ENCODE data around the gene CD40.

CD40 gene

DNA sequence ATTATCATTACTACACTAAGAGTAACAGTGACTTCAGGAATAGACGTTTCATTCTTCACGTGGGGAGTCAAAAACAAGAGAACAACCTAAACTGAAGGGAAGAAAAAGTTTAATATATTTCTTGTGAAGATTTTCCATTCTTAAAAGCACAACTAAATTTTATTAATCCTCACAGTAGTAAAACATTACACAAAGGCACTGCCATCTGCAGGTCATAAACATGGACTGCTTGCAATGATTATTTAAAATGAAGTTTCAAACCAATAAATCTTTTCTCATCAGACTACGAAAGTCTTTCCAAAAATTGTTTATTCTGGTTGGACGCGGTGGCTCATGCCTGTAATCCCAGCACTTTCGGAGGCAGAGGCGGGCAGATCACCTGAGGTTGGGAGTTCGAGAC is 31.0 kb upstream of the CD40 start:
- TF ChIP-seq GATA2 (IDR thresholded peaks at IDR 0.05; ENCODE audit: low read depth, low read length) (no peak), GATA3 (IDR thresholded peaks at IDR 0.05; ENCODE audit: low read depth, low read length) (no peak)

DNA sequence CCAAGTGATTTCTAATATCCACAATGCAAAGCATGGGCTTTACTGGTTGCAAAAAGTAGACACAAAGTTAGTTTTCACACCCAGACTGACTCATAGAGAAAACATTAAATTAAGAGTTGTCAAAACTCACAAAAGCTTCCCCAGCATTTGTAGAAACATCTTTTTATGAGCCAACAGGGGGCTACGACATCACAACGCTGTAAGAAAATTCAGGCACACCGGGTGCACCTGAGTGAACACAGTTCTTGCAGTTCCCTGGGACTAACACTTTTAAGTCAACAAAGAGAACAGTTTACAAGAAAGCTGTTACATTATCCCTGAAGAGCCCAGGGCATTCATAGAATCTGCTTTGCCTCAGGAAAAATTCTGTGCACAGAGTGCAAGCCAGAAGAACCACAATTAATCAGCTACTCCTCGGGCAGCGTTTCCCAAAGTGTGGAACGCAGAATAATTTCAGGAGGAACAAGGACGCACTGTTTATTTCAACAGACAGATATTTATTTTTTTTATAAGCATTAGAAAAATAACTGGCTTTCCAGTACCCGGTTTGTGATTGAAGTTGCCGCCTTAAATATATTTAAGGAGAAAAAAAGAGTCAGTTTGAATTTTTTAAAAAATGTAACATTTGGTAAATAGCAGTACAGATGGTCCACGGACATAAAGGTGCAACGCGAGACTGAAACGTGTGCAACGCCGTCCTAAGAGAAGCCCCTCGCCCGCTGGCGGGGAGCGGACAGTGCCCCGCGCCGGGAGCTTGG is 29.5 kb upstream of the CD40 start:
- no peak for TF ChIP-seq GATA3 (IDR thresholded peaks at IDR 0.05; ENCODE audit: low read depth, low read length)
- no peak for TF ChIP-seq GATA2 (IDR thresholded peaks at IDR 0.05; ENCODE audit: low read depth, low read length)

DNA sequence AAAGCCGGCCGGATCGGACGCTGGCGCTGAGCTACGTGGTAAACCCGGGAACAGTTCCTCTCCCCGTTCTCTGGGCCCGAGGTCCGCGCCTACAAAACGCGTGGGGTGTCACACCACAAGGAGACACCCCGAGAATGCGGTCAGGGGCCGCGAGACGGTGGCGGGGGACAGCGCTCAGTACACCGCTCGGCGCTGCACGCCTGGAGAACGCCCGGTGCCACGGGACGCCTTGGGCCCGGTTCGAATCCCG is 29.0 kb upstream of the CD40 start:
- TF ChIP-seq GATA3 (IDR thresholded peaks at IDR 0.05; ENCODE audit: low read depth, low read length): no peak
- no peak for TF ChIP-seq GATA2 (IDR thresholded peaks at IDR 0.05; ENCODE audit: low read depth, low read length)

DNA sequence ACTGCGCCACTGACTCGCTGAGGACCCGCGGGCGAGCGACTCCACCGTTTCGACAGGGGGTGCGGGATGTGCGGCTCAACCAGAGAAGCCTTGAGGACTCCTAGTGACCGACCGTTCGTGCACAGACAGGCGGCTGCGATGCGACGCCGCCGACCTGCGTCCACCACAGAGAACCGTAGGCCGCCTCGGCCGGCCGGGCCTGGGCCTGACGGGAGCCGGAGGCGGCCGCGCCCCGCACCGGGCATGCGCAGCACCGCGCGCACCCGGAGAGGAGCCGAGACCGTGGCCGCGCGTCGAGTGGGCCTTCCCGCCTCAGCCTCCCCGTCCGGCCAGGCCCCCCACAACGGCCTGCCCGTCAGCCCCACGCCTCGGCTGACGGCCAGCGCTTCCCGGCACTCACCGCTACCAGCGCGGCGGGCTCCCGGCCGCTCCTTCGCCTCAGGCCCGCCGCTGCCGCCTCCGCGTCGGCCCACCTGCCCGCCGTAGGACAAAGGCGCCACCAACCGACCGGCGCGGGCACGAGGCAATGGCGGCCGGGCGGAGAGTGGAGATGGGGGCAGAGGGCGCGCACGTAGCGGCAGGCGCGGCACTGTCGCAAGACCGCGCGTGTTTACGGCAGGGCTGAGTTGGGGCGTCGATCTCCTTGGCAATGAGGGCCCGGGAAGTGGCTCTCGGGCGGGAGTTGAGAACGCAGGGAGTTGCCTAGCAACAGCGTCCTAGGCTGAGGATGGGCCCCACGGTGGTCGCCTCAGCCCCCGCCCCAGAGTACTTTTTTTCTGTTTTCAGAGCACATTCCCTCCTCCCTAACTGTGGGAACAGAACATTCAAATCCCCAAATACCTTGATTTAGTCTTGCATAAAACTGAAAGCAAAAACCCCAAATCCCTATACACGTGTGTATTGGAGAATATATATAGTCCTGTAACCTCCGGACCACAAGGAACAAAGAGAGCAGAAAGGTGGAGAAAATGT is 28.4 kb upstream of the CD40 start, which contains the start of gene NCOA5:
NCOA5 (minus strand) TSS at position 546 of the 972 bp plus-strand sequence. CDS start 10,538 bp downstream, outside the sequence.
- TF ChIP-seq GATA3 (IDR thresholded peaks at IDR 0.05; ENCODE audit: low read depth, low read length): no peak
- no peak for TF ChIP-seq GATA2 (IDR thresholded peaks at IDR 0.05; ENCODE audit: low read depth, low read length)

DNA sequence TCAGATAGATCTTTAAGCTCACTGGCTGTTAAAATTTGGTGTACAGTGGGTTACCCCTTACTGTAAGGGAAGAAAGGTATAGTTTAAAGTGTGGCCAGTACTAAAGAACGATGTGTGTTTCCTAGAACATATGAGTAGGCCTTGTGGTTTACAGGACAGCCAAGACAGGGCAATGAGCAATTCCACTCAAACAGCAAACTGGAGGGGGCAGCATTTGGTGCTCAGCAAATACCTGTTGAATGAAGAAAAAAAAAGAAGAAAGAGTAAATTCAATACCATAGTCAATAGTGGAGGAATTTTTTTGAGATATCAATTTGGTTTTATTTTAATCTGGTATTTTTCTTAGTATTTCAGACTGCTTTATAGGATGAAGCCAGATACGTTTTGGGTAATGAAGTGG is 24.6 kb upstream of the CD40 start:
- no peak for TF ChIP-seq GATA2 (IDR thresholded peaks at IDR 0.05; ENCODE audit: low read depth, low read length)
- no peak for TF ChIP-seq GATA3 (IDR thresholded peaks at IDR 0.05; ENCODE audit: low read depth, low read length)

DNA sequence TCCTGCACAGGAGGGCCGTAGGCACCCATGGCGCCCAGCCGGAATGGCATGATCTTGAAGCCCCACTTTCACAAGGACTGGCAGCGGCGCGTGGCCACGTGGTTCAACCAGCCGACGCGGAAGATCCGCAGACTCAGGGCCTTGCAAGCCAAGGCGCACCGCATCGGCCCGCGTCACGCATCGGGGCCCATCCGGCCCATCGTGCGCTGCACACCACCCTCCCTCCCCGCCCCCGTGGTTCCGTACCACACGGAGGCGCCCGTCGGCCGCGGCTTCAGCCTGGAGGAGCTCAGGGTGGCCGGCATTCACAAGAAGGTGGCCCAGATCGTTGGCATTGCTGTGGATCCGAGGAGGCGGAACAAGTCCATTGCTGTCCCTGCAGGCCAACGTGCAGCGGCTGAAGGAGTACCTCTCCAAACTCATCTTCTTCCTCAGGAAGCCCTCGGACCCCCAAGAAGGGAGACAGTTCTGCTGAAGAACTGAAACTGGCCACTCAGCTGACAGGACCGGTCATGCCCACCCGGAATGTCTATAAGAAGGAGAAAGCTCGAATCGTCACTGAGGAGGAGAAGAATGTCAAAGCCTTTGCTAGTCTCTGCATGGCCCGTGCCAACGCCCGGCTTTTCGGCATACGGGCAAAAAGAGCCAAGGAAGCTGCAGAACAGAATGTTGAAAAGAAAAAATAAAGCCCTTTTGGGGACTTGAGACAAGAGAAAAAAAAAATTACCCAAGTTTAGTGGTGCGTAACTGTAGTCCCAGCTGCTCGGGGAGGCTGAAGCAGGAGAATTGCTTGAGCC is 18.4 kb upstream of the CD40 start:
- no peak for TF ChIP-seq GATA3 (IDR thresholded peaks at IDR 0.05; ENCODE audit: low read depth, low read length)
- no peak for TF ChIP-seq GATA2 (IDR thresholded peaks at IDR 0.05; ENCODE audit: low read depth, low read length)

DNA sequence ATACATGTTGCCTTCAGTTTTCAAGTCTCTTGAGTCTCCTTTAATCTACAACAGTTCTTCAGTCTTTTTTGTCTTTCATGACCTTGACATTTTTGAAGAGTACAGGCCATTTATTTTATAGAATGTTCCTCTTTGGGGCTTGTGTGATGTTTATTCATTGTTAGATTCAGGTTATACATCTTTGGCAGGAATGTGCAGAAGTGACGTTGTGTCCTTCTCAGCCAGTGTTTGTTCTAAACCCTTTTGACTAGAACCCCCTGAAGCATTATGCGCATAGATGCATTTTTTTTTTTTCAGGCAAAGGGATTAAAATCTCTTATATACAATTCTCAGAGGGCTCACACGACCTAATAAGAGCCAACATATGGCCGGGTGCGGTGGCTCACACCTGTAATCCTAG is 17.1 kb upstream of the CD40 start:
- TF ChIP-seq GATA2 (IDR thresholded peaks at IDR 0.05; ENCODE audit: low read depth, low read length) (no peak), GATA3 (IDR thresholded peaks at IDR 0.05; ENCODE audit: low read depth, low read length) (no peak)

DNA sequence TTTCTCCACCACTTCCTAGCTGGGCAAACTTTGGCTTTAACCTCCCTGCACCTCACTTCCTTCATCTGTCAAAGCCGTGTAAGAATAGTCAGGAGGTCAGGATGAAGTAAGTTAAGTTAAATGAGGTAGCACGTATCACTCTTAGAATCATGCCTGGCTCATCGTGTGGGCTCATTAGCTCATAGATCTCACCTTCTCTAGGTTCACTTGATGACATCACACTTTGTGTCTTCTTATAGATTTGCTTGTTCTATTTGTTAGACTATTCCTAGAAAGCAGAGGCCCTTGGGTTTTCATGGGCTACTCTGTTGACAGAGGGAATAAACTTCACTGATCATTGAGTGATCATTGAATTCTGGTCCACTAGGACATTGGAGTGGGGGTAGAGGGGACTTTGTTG is 16.2 kb upstream of the CD40 start:
- TF ChIP-seq GATA3 (IDR thresholded peaks at IDR 0.05; ENCODE audit: low read depth, low read length) (no peak), GATA2 (IDR thresholded peaks at IDR 0.05; ENCODE audit: low read depth, low read length) (no peak)

DNA sequence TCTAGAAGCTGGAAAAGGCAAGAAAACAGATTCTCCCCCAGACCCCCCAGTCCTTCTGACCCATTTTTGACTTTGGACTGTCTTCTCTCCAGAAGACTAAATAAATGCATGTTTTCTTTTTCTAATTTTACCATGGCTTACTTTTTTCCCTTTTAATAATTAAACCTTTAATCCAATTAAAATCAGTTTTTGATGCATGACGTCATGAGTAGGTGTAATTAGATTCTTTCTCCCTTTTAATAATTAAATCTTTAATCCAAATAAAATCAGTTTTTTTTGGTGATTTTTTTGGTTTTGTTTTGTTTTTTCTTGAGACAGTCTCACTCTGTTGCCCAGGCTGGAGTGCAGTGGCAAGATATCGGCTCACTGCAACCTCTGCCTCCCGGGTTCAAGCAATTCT is 15.2 kb upstream of the CD40 start:
- TF ChIP-seq GATA3 (IDR thresholded peaks at IDR 0.05; ENCODE audit: low read depth, low read length): no peak
- TF ChIP-seq GATA2 (IDR thresholded peaks at IDR 0.05; ENCODE audit: low read depth, low read length): no peak

DNA sequence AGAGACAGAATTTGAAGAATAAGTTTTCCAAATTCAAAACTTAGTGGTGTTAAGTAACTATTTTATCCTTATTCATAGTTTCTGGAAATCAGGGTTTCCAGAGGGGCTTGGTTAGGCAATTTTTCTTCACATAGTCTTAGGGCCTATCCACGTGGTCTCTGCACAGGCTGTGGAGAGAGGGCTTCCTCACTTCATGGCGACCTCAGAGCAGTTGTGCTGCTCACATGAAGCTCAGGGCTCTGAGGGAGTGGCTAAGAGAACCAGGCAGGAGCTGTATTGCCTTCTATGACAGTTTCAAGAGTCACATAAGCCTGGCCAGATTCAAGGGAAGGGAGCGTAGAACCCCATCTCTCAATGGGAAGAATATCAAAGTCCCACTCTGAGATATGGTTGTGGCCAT is 13.9 kb upstream of the CD40 start:
- no peak for TF ChIP-seq GATA2 (IDR thresholded peaks at IDR 0.05; ENCODE audit: low read depth, low read length)
- no peak for TF ChIP-seq GATA3 (IDR thresholded peaks at IDR 0.05; ENCODE audit: low read depth, low read length)

DNA sequence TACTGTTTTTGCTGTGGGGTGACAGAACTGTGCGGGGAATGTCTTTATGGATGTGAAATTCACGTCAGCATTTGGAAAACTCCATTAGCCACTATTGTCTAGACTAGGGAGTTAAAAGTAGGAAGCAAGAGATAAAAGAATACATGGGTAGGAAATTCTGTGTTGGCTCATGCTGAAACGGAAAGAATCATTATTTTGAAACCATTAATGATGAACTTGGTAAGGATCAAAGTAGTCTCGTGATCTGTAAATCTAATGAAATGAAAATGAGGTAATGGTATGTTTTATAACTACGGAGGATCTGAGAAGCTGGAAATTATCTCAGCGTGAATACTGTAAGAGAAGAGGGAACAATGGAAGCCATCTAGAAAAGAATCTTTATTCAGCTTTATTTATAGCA is 11.1 kb upstream of the CD40 start:
- no peak for TF ChIP-seq GATA2 (IDR thresholded peaks at IDR 0.05; ENCODE audit: low read depth, low read length)
- no peak for TF ChIP-seq GATA3 (IDR thresholded peaks at IDR 0.05; ENCODE audit: low read depth, low read length)

DNA sequence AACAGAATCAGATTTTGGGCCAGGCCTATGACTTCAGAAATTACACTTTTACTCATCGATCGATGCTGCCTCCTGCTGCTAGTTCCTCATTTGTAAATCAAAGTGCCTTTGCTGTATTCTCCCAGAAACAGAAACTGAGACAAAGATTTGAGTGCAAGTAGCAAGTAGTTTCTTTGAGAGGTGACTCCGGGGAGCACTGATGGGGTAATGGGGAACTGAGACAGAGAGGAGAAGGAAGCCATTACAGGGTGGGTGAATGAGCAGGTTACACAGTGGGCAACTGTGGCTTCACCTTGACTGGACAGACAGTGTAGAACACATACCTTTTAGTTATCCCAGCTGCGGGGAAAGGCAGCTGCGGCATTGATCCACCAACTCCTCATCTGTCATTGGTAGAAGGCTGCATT is 9.7 kb upstream of the CD40 start:
- no peak for TF ChIP-seq GATA3 (IDR thresholded peaks at IDR 0.05; ENCODE audit: low read depth, low read length)
- TF ChIP-seq GATA2 (IDR thresholded peaks at IDR 0.05; ENCODE audit: low read depth, low read length): no peak

DNA sequence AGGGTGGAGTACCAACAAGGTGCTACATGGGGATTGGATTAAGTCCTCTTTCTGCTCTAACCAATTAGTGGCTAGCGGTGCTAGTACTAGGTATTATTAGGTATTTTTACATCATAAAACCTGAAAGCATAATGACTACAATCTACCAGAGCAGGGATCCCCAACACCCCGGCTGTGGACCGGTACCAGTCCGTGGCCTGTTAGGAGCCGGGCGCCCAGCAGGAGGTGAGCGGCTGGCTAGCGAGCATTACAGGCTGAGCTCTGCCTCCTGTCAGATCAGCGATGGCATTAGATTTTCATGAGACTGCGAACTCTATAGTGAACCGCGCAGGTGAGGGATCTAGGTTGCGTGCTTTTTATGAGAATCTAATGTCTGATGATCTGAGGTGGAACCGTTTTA is 9.1 kb upstream of the CD40 start:
- TF ChIP-seq GATA3 (IDR thresholded peaks at IDR 0.05; ENCODE audit: low read depth, low read length) (no peak), GATA2 (IDR thresholded peaks at IDR 0.05; ENCODE audit: low read depth, low read length) (no peak)

All from SH-SY5Y (cell line).